SK-N-MC (cell line): ENCODE data around the gene TRRAP.

Experiments
- EZH2 ChIP-seq: fragments of 200-600 bp; sonication (generic); IDR thresholded peaks from one replicate; pipeline ENCODE4 v1.6.1; 2017; ENCODE audit warnings: antibody characterized with exemption
- FOXP2 ChIP-seq: optimal IDR thresholded peaks from 2 replicates; pipeline ENCODE3; 2011; ENCODE audit warnings: mild to moderate bottlenecking, moderate library complexity; ENCODE audit not compliant: insufficient read depth; ENCODE audit errors: extremely low read length, control extremely low read depth
- POLR2AphosphoS5 ChIP-seq: IDR thresholded peaks from 2 replicates; pipeline ENCODE4 v1.6.1; 2012; ENCODE audit warnings: mild to moderate bottlenecking, low read depth, low read length, borderline replicate concordance

DNA sequence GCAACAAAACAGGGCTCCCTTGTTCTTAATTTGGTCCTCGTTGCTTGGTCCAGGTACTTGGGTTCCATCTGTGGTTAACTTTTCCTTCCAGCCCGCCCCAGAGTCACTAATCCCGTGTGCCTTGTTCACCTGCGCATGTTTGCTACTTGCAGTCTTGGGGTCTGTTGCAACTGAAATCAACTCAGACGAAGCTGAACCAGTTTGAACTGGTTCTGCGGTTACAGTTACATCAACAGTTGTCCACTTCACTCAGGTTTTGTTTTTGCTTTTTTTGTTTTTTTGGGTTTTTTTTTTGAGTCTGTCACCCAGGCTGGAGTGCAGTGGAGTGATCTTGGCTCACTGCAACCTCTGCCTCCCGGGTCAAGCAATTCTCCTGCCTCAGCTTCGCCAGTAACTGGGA is 34.7 kb downstream of the TRRAP start:
- TF ChIP-seq POLR2AphosphoS5 = no peak
- no peak for TF ChIP-seq EZH2
- no peak for TF ChIP-seq FOXP2
